ENCODE measurements around the gene SLPI. TPM values are rescaled to one million over a fixed set of nuclear protein-coding genes. Genes with fewer than 3 reads are reported as not detected.

SLPI gene
- total RNA-seq, 1 donor from 2014 or later = not detected

DNA sequence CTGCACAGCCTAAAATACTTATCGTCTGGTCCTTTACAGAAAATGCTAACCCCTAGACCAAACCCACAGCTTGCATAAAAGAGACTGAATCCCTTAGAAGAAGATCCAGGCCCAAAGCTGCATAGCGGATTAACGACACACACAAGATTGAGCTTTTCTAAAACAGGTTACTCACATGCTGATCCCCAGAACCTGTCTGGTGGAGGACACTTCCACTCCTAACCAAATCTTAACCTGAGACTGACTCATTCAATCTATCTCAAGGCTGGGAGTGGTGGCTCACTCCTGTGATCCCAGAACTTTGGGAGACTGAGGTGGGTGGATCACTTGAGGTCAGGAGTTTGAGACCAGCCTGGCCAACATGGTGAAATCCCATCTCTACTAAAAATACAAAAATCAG, 2.8 kb upstream of the SLPI start:
- no peak overlapping the region for H3K27ac ChIP-seq (ENCODE audit: low read depth, low read length)
- no peaks in the 10 kb centered on the region for H3K9me3 ChIP-seq (ENCODE audit: control insufficient read depth in 3 of 3, low read length in 3 of 3)
- H3K36me3 ChIP-seq (ENCODE audit: control insufficient read depth in 3 of 3, insufficient read depth in 3 of 3, low read length in 3 of 3) = no peaks in the 10 kb centered on the region
- no peak overlapping the region for H3K4me3 ChIP-seq (ENCODE audit: low read length in 3 of 3)
- H3K27me3 ChIP-seq (ENCODE audit: control insufficient read depth in 3 of 3, insufficient read depth in 3 of 3, low read length in 3 of 3) = peaks cover 0 to 12% (median 2%) of the 10 kb centered on the region in 3 donors
- peaks cover 15 to 27% (median 20%) of the 10 kb centered on the region in 3 donors for H3K4me1 ChIP-seq (ENCODE audit: control insufficient read depth in 3 of 3, insufficient read depth in 3 of 3, low read length in 3 of 3)
- no peak overlapping the region for H3K9ac ChIP-seq (ENCODE audit: low read depth in 1 of 3, low read length in 3 of 3)

DNA sequence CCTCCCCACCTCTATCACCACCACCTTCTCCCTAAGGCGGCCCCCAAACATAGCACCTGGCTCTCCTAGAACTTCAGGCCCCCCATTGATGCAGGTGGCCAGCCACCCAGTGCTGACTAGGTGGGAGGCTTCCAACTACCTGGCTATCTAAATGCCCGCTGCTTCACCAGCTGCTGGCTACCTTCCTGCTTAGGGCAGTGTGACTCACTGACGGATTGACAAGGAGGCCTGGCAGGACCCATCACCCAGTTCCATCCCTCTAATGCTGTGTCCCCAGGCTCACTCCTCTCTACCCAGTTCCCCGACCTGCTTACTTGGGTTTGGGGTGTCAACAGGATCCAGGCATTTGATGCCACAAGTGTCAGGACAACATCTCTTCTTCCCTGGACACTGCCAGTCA, 1.1 kb downstream of the SLPI start:
- H3K9ac ChIP-seq (ENCODE audit: low read depth in 1 of 3, low read length in 3 of 3) = no peak overlapping the region
- peaks cover 15 to 27% (median 20%) of the 10 kb centered on the region in 3 donors for H3K4me1 ChIP-seq (ENCODE audit: control insufficient read depth in 3 of 3, insufficient read depth in 3 of 3, low read length in 3 of 3)
- H3K4me3 ChIP-seq (ENCODE audit: low read length in 3 of 3) = peak overlapping the region in 1 of 3 donors; percentile 13
- no peak overlapping the region for H3K27ac ChIP-seq (ENCODE audit: low read depth, low read length)
- no peaks in the 10 kb centered on the region for H3K9me3 ChIP-seq (ENCODE audit: control insufficient read depth in 3 of 3, low read length in 3 of 3)
- H3K36me3 ChIP-seq (ENCODE audit: control insufficient read depth in 3 of 3, insufficient read depth in 3 of 3, low read length in 3 of 3) = no peaks in the 10 kb centered on the region
- peaks cover 0 to 4% (median 0%) of the 10 kb centered on the region in 3 donors for H3K27me3 ChIP-seq (ENCODE audit: control insufficient read depth in 3 of 3, insufficient read depth in 3 of 3, low read length in 3 of 3)

DNA sequence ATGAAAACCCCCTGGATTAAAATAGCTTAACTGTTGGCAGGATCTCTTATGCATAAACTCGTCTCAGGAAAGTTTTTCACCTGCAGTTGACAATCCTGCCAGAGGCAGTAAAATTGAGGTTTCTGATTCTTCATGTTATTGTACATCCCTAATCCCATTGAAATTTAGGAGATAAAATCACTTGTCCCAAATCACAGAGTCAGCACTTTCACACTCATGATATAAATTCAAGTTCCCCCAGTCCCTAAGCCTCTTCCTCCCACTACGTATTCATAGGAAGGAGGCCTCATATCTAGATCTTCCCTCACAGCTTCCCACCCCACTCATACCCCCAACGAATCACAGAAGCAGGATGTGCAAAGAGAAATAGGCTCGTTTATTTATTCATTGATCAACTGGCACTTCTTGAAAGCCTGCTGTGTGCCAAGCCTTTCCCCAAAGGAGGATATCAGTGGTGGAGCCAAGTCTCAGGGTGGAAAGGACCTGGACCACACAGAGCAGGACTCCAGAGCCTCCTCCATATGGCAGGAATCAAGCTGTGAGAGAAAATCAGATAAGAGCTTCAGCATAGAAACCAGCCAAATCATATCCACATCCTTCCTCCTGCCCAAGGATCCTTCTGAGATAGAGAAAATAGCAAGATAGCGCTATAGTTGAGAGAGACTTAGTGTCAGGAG, 2.3 kb downstream of the SLPI start:
- Histone ChIP-seq H3K27ac (ENCODE audit: low read depth, low read length) (no peak overlapping the region), H3K9ac (ENCODE audit: low read depth in 1 of 3, low read length in 3 of 3) (no peak overlapping the region), H3K4me1 (ENCODE audit: control insufficient read depth in 3 of 3, insufficient read depth in 3 of 3, low read length in 3 of 3) (peaks cover 15 to 27% (median 20%) of the 10 kb centered on the region in 3 donors), H3K9me3 (ENCODE audit: control insufficient read depth in 3 of 3, low read length in 3 of 3) (no peaks in the 10 kb centered on the region), H3K36me3 (ENCODE audit: control insufficient read depth in 3 of 3, insufficient read depth in 3 of 3, low read length in 3 of 3) (no peaks in the 10 kb centered on the region), H3K4me3 (ENCODE audit: low read length in 3 of 3) (no peak overlapping the region), H3K27me3 (ENCODE audit: control insufficient read depth in 3 of 3, insufficient read depth in 3 of 3, low read length in 3 of 3) (peaks cover 0 to 2% (median 0%) of the 10 kb centered on the region in 3 donors)

DNA sequence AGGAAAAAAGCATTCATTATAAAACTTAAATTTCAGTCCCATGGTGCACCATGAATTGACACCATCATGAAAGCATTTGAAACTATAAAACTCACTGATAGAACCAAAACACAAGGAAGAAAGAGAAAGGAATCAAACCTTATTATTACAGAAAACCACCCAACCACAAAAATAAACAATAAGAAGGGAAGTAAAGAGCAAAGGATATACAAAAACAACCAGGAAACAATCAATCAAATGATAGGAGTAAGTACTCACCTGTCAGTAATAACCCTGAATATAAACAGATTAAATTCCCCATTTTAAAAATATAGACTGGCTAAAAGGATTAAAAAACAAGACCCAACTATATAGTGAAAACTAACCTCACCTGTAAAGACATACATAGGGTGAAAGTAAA, 5.8 kb downstream of the SLPI start:
- Histone ChIP-seq H3K4me3 (ENCODE audit: low read length in 3 of 3) (no peak overlapping the region), H3K9me3 (ENCODE audit: control insufficient read depth in 3 of 3, low read length in 3 of 3) (no peaks in the 10 kb centered on the region), H3K36me3 (ENCODE audit: control insufficient read depth in 3 of 3, insufficient read depth in 3 of 3, low read length in 3 of 3) (no peaks in the 10 kb centered on the region), H3K4me1 (ENCODE audit: control insufficient read depth in 3 of 3, insufficient read depth in 3 of 3, low read length in 3 of 3) (peaks cover 4 to 8% (median 5%) of the 10 kb centered on the region in 3 donors), H3K27ac (ENCODE audit: low read depth, low read length) (no peak overlapping the region), H3K9ac (ENCODE audit: low read depth in 1 of 3, low read length in 3 of 3) (no peak overlapping the region), H3K27me3 (ENCODE audit: control insufficient read depth in 3 of 3, insufficient read depth in 3 of 3, low read length in 3 of 3) (no peaks in the 10 kb centered on the region)

DNA sequence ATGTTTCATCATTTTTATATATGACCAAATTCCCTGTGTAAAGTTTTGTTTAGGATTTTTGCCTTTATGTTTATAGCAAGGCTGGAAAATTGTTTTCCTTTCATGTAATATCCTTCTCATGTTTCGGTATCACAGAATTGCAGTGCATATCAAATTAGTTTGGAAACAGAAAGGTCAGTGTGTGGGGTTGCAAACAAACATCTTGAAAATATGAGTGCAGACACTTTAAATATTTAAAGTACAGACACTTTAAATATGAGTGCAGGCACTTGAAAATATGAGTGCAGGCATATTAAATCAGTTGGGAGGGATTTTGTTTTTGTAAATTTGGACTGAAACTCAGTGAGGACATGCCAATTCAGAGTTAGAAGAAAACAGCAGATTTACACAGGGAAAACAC, 6.5 kb downstream of the SLPI start:
- H3K4me1 ChIP-seq (ENCODE audit: control insufficient read depth in 3 of 3, insufficient read depth in 3 of 3, low read length in 3 of 3) = peaks cover 0 to 3% (median 0%) of the 10 kb centered on the region in 3 donors
- no peaks in the 10 kb centered on the region for H3K27me3 ChIP-seq (ENCODE audit: control insufficient read depth in 3 of 3, insufficient read depth in 3 of 3, low read length in 3 of 3)
- no peaks in the 10 kb centered on the region for H3K9me3 ChIP-seq (ENCODE audit: control insufficient read depth in 3 of 3, low read length in 3 of 3)
- no peak overlapping the region for H3K4me3 ChIP-seq (ENCODE audit: low read length in 3 of 3)
- no peak overlapping the region for H3K27ac ChIP-seq (ENCODE audit: low read depth, low read length)
- H3K9ac ChIP-seq (ENCODE audit: low read depth in 1 of 3, low read length in 3 of 3) = no peak overlapping the region
- no peaks in the 10 kb centered on the region for H3K36me3 ChIP-seq (ENCODE audit: control insufficient read depth in 3 of 3, insufficient read depth in 3 of 3, low read length in 3 of 3)

DNA sequence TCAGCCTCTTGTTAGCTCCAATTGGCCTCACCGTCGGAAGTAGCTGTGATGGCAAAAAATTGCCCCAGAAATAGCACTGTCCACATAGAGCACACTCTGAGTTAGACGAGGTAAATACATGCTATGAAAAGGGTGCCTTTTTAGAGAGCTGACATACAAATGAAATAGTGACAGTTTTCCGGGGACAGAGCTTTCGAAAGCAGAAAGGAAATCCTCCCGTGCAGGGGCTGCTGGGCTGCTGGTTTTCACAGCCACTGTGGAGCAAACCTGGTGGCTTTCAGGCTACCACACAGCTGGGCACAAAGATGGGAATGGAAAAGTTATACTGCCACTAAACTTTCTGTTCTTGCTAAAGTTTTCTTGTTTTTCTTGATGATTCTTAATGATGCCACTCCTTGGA, 8.3 kb downstream of the SLPI start:
- Histone ChIP-seq H3K9me3 (ENCODE audit: control insufficient read depth in 3 of 3, low read length in 3 of 3) (no peaks in the 10 kb centered on the region), H3K27ac (ENCODE audit: low read depth, low read length) (no peak overlapping the region), H3K27me3 (ENCODE audit: control insufficient read depth in 3 of 3, insufficient read depth in 3 of 3, low read length in 3 of 3) (no peaks in the 10 kb centered on the region), H3K4me3 (ENCODE audit: low read length in 3 of 3) (no peak overlapping the region), H3K4me1 (ENCODE audit: control insufficient read depth in 3 of 3, insufficient read depth in 3 of 3, low read length in 3 of 3) (no peaks in the 10 kb centered on the region), H3K36me3 (ENCODE audit: control insufficient read depth in 3 of 3, insufficient read depth in 3 of 3, low read length in 3 of 3) (no peaks in the 10 kb centered on the region), H3K9ac (ENCODE audit: low read depth in 1 of 3, low read length in 3 of 3) (no peak overlapping the region)

DNA sequence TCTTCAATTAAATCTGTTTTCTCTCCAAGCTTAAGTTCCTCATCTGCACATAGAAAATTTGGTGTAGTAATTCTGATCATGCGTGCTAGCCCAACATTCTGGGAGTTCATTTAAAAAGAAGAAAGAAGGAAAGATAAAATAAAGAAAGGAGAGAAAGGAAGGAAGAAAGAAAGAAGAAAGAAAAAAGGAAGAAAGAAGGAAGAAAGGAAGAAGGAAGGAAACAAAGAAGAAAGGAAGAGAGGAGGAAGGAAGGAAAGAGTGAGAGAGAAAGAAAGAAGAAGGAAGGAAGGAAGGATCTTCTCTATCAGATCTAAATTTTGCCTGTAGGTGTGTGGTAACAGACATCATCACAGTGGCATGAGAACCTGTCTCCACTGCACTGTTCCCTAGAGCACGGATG, 16.2 kb downstream of the SLPI start:
- Histone ChIP-seq H3K9ac (ENCODE audit: low read depth in 1 of 3, low read length in 3 of 3) (no peak overlapping the region), H3K9me3 (ENCODE audit: control insufficient read depth in 3 of 3, low read length in 3 of 3) (peaks cover 0 to 5% (median 4%) of the 10 kb centered on the region in 3 donors), H3K4me1 (ENCODE audit: control insufficient read depth in 3 of 3, insufficient read depth in 3 of 3, low read length in 3 of 3) (no peaks in the 10 kb centered on the region), H3K27ac (ENCODE audit: low read depth, low read length) (no peak overlapping the region), H3K36me3 (ENCODE audit: control insufficient read depth in 3 of 3, insufficient read depth in 3 of 3, low read length in 3 of 3) (no peaks in the 10 kb centered on the region), H3K27me3 (ENCODE audit: control insufficient read depth in 3 of 3, insufficient read depth in 3 of 3, low read length in 3 of 3) (peaks cover 0 to 14% (median 8%) of the 10 kb centered on the region in 3 donors), H3K4me3 (ENCODE audit: low read length in 3 of 3) (no peak overlapping the region)

DNA sequence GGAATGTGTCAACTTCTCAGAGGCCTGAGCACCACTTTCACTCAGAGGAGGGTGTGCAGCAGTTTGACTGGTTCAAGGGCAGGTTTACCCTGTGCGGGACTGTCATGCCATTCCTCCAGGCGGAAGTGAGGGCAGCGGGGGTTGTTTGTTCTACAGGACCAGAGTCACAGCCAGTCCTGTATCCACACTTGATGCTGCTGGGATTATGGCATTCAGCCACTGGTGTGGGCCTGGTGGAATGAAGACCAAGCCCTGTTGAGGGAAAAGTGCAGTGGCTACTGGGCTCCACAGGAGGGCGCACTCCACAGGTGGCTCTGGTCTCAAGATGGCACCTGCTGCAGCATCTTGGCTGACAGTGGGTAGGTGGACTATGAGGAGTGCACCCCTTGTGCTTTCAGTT, 18.4 kb downstream of the SLPI start:
- no peak overlapping the region for H3K27ac ChIP-seq (ENCODE audit: low read depth, low read length)
- H3K27me3 ChIP-seq (ENCODE audit: control insufficient read depth in 3 of 3, insufficient read depth in 3 of 3, low read length in 3 of 3) = peaks cover 0 to 14% (median 11%) of the 10 kb centered on the region in 3 donors
- H3K4me1 ChIP-seq (ENCODE audit: control insufficient read depth in 3 of 3, insufficient read depth in 3 of 3, low read length in 3 of 3) = no peaks in the 10 kb centered on the region
- H3K4me3 ChIP-seq (ENCODE audit: low read length in 3 of 3) = no peak overlapping the region
- no peaks in the 10 kb centered on the region for H3K36me3 ChIP-seq (ENCODE audit: control insufficient read depth in 3 of 3, insufficient read depth in 3 of 3, low read length in 3 of 3)
- no peak overlapping the region for H3K9ac ChIP-seq (ENCODE audit: low read depth in 1 of 3, low read length in 3 of 3)
- H3K9me3 ChIP-seq (ENCODE audit: control insufficient read depth in 3 of 3, low read length in 3 of 3) = peaks cover 0 to 5% (median 4%) of the 10 kb centered on the region in 3 donors

DNA sequence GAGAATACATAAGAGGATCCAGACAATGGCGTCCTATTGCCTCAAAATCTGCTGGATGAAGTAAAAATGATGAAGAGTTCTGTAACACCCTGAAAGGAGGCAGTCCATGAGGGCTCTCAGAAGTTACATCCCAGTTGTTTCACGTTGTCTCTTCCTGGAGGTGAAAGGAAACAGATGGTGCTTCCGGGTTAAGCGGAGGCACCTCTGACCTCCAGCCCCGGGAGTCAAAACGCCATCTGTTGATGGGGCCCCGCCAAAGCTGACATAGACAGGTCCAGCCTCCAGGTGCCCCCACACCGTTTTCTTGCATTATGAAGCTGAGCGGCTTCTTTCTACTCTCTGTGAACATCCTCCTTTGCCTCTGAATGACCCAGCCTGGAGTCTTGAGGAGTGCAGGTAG, 23.7 kb downstream of the SLPI start:
- Histone ChIP-seq H3K4me1 (ENCODE audit: control insufficient read depth in 3 of 3, insufficient read depth in 3 of 3, low read length in 3 of 3) (no peaks in the 10 kb centered on the region), H3K4me3 (ENCODE audit: low read length in 3 of 3) (no peak overlapping the region), H3K9ac (ENCODE audit: low read depth in 1 of 3, low read length in 3 of 3) (no peak overlapping the region), H3K27ac (ENCODE audit: low read depth, low read length) (no peak overlapping the region), H3K9me3 (ENCODE audit: control insufficient read depth in 3 of 3, low read length in 3 of 3) (peaks cover 0 to 5% (median 4%) of the 10 kb centered on the region in 3 donors), H3K27me3 (ENCODE audit: control insufficient read depth in 3 of 3, insufficient read depth in 3 of 3, low read length in 3 of 3) (peaks cover 2 to 20% (median 12%) of the 10 kb centered on the region in 3 donors), H3K36me3 (ENCODE audit: control insufficient read depth in 3 of 3, insufficient read depth in 3 of 3, low read length in 3 of 3) (no peaks in the 10 kb centered on the region)

DNA sequence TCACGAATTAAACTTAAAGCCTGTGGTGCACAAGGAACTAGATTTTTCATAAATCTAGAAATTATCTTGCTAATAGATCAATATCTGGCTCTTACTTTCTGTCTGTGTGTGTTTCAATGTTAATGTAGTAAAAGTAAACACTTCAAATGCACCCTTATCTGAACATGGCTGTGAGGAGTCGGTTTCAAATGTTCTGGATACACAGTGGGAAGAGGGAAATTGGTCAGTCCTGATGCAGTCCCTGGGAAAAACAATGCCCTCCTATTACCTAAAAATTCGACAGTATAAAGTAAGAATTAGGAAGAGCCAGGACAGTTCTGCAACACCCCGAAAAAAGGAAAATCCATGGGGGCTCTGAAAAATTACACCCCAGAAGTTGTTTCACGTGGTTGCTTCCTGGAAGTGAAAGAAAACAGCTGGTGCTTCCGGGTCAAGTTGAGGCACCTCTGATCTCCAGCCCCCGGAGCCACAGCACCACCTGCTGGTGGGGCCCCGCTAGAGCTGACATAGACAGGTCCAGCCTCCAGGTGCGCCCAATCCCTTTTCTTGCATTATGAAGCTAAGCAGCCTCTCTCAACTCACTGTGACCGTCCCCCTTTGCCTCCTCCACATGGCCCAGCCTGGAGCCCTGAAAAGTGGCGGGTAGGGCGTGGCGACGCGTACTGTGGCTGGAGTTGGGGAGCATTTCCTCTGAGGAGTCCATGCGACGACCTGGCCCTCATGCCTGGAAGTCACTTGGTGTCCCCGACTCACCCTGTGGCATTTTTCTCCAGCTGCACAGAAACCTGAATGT, 24.9 kb downstream of the SLPI start:
- Histone ChIP-seq H3K36me3 (ENCODE audit: control insufficient read depth in 3 of 3, insufficient read depth in 3 of 3, low read length in 3 of 3) (no peaks in the 10 kb centered on the region), H3K27ac (ENCODE audit: low read depth, low read length) (no peak overlapping the region), H3K4me3 (ENCODE audit: low read length in 3 of 3) (no peak overlapping the region), H3K9ac (ENCODE audit: low read depth in 1 of 3, low read length in 3 of 3) (no peak overlapping the region), H3K9me3 (ENCODE audit: control insufficient read depth in 3 of 3, low read length in 3 of 3) (peaks cover 0 to 2% (median 0%) of the 10 kb centered on the region in 3 donors), H3K4me1 (ENCODE audit: control insufficient read depth in 3 of 3, insufficient read depth in 3 of 3, low read length in 3 of 3) (no peaks in the 10 kb centered on the region), H3K27me3 (ENCODE audit: control insufficient read depth in 3 of 3, insufficient read depth in 3 of 3, low read length in 3 of 3) (peaks cover 2 to 17% (median 12%) of the 10 kb centered on the region in 3 donors)
